22Rv1 (cell line): Measurements from ENCODE around the gene SPATA9.

Experiments
- H3K27ac ChIP-seq: fragments of 450-650 bp; 2 replicates; pipeline ENCODE4 v1.5.1; 2017
- ZFX ChIP-seq: fragments of 450-650 bp; IDR thresholded peaks from 2 replicates; pipeline ENCODE4 v1.6.1; 2017; ENCODE audit warnings: antibody characterized with exemption, borderline replicate concordance
- TF ChIP-seq, protein P1 (sequence below): fragments of 450-650 bp; IDR thresholded peaks from 2 replicates; pipeline ENCODE4 v1.5.1; 2017; ENCODE audit warnings: mild to moderate bottlenecking

The SPATA9 gene

DNA sequence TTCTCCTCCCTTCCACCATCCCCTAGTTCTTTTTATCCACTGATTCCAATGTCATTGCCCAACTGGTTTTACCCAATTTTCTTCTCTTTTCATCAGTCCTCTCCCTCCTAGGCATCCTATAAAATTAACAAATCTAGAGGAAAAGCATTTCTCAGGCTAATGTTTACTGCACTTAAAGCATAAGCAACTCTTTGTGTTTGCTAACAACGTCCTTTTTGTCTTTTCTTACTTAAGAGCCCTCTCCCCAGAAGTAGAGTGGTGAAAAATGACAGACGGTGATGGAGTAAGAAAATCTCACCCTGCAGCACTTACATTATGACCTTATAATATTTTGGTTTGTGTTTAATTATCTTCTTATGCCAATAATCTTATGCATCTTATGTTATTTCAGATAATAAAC lies 1.6 kb upstream of the SPATA9 start:
- H3K27ac ChIP-seq: no peak overlapping the region
- no peak for TF ChIP-seq ZFX
- TF ChIP-seq, protein P1, sequence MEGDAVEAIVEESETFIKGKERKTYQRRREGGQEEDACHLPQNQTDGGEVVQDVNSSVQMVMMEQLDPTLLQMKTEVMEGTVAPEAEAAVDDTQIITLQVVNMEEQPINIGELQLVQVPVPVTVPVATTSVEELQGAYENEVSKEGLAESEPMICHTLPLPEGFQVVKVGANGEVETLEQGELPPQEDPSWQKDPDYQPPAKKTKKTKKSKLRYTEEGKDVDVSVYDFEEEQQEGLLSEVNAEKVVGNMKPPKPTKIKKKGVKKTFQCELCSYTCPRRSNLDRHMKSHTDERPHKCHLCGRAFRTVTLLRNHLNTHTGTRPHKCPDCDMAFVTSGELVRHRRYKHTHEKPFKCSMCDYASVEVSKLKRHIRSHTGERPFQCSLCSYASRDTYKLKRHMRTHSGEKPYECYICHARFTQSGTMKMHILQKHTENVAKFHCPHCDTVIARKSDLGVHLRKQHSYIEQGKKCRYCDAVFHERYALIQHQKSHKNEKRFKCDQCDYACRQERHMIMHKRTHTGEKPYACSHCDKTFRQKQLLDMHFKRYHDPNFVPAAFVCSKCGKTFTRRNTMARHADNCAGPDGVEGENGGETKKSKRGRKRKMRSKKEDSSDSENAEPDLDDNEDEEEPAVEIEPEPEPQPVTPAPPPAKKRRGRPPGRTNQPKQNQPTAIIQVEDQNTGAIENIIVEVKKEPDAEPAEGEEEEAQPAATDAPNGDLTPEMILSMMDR: no peak

- TF ChIP-seq ZFX: no peak
- no peak overlapping the region for H3K27ac ChIP-seq
Measured at GRCh38 chr5:95673081-95673480, 9.7 kb downstream of the SPATA9 start.

- TF ChIP-seq, protein P1: no peak
- no peak for TF ChIP-seq ZFX
- H3K27ac ChIP-seq: no peak overlapping the region
Measured at GRCh38 chr5:95672641-95673040, 10.2 kb downstream of the SPATA9 start.

- no peak for TF ChIP-seq ZFX
- TF ChIP-seq, protein P1: no peak
- H3K27ac ChIP-seq: no peak overlapping the region
Measured at GRCh38 chr5:95671826-95672225, 11.0 kb downstream of the SPATA9 start.

- H3K27ac ChIP-seq: no peak overlapping the region
- TF ChIP-seq, protein P1: no peak
- TF ChIP-seq ZFX: no peak
Measured at GRCh38 chr5:95670568-95670967, 12.2 kb downstream of the SPATA9 start.

DNA sequence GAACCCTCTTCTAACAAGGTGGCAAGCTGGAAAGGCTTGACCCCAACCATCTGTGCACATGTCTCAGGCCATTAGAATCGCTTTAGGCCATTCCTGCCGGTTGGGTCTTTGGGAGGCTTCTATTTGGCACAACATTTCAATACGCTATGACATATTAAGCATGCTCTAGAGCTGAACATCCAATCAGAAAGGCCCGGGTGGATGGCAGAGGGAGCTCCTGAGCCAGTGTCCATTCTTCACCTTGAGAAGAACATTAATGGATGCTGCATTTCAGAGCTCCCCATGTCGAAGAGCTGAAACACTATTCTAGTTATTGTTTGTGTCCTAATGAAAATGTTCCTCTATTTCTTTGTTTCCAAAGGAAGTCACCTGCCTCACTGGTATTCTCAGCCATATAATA lies 12.8 kb downstream of the SPATA9 start:
- TF ChIP-seq, protein P1: no peak
- no peak for TF ChIP-seq ZFX
- no peak overlapping the region for H3K27ac ChIP-seq

DNA sequence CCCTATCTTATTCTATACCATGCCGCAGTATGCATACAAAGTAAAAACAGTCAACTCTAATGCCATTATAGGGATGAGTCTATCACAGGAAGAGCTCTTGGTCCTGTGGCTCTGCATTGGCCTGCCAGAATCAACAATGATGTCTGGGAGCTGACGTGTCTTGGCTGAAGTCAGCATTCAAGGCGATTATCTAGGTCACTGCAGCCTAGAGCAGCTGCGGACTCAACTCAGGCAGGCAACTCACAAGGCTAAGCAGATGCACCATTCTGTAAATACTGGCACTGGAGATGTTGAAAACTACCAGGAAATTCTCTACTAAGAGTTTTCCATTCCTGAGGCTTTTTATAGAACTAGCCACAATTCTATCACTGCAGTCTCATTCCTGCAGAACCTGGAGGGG lies 13.3 kb downstream of the SPATA9 start:
- no peak overlapping the region for H3K27ac ChIP-seq
- no peak for TF ChIP-seq ZFX
- TF ChIP-seq, protein P1: no peak

DNA sequence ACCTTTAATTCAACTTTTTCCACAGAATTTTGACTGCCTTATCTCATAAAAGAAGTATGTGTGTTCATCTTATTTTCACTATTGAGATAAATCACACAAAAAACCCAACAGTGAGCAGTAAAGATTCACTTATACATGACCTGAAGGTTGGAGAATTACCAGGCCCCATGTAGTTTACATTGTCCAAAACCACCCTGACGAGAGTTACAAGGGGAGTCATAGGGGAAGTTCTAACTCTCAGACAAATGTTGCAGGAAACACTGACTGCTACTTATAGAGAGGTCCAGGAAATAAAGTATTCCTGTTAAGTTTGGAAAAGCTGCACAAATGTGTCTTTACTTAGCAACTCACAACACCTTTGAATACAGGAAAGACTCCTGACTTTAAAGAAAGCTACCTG lies 14.1 kb downstream of the SPATA9 start:
- no peak for TF ChIP-seq ZFX
- TF ChIP-seq, protein P1: no peak
- H3K27ac ChIP-seq: no peak overlapping the region
